GM21576 (cell line): ENCODE results near the gene ATF7IP2.
"Not testable (repeated sequence)": the region's sequence is repeated elsewhere in the genome, so short reads cannot be mapped to it uniquely, and the experiment has no call there.

Experiments
- ATAC-seq: cut with Tn5 transposase; IDR thresholded peaks from one replicate; pipeline ENCODE4 v1.9.1; 2021; ENCODE audit warnings: mild to moderate bottlenecking, moderate library complexity; ENCODE audit not compliant: unreplicated experiment

ATF7IP2 gene

DNA sequence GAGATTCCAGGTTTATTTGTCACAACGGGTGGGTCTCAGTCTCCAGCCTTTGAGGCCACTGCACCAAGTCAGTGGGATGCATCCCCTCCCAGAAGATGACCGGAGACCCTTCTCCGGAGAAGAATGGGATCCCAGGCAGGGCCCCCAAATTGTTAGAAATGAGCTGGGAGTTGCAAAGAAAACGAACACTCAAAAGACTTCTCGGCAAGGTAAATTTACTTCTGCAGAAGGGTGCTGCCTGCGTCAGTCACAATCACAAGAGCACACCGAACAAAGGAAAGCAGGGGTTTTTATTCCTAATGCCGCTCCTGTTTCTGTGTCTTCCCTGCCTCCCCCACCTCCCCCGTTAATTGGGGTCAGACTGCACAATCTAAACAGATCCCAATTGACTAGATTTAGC lies 61.4 kb downstream of the ATF7IP2 start:
- ATAC-seq = no peak

DNA sequence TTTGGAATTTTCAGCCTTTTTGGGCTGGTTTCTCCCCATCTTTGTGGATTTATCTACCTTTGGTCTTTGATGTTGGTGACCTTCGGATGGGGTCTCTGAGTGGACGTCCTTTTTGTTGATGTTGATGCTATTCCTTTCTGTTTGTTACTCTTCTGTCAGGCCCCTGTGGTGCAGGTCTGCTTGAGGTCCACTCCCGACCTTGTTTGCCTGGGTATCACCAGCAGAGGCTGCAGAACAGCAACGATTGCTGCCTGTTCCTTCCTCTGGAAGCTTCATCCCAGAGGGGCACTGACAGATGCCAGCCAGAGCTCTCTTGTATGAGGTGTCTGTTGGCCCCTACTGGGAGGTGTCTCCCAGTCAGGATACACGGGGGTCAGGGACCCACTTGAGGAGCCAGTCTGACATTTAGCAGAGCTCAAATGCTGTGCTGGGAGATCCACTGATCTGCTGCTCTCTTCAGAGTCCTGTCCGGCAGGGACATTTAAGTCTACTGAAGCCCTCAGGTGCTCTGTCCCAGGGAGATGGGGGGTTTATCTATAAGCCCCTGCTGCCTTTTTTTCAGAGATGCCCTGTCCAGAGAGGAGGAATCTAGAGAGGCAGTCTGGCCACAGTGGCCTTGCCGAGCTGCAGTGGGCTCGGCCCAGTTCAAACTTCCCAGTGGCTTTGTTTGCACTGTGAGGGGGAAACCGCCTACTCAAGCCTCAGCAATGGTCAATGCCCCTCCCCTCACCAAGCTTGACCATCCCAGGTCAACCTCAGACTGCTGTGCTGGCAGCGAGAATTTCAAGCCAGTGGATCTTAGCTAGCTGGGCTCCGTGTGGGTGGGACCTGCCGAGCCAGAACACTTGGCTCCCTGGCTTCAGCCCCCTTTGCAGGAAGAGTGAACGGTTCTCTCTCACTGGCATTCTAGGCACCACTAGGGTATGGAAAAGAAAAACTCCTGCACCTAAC lies 66.6 kb downstream of the ATF7IP2 start:
- ATAC-seq = not testable (repeated sequence)

DNA sequence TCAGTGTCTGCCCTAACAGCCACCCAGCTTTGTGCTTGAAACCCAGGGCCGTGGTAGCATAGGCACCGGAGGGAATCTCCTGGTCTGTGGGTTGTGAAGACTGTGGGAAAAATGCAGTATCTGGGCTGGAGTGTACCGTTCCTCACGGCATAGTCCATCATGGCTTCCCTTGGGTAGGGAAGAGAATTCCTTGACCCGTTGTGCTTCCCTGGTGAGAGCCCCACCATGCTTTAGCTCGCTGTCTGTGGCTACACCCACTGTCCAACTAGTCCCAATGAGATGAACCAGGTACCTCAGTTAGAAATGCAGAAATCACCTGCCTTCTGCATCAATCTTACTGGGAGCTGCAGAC lies 67.3 kb downstream of the ATF7IP2 start:
- no peak for ATAC-seq

DNA sequence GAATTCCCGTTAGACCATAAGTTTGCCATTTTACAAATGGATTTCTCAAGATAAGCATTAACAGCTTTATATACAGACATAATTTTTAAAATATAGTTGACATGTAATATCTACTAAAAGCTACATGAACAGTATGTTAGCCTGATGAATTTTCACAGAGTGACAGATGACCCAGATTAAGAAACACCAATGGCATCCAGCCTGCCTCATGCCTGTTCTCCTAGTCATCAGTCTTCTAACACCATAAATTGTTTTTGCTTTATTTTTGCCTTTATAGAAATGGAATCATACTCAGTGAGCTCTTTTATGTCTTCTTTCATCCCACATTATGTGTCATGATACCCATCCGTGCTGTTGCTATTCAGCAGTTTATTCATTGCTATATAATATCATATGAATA lies 80.0 kb downstream of the ATF7IP2 start:
- no peak for ATAC-seq

DNA sequence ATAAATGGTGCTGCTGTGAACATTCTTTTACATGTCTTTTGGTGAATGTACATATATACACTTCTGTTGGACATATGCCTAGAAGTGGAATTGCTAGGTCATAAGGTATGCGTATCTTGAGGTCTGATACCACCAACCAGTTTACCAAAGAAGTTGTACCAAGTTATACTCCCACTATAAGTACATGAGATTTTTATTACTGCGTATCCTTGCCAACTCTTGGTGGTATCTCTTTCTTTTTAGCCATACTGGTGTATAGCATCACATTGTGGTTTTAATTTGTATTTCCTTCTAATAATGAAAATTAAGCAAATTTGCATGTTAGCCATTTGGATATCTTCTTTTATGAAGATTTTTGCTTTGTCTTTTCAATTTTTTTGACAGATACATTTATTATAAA lies 80.5 kb downstream of the ATF7IP2 start:
- no peak for ATAC-seq

DNA sequence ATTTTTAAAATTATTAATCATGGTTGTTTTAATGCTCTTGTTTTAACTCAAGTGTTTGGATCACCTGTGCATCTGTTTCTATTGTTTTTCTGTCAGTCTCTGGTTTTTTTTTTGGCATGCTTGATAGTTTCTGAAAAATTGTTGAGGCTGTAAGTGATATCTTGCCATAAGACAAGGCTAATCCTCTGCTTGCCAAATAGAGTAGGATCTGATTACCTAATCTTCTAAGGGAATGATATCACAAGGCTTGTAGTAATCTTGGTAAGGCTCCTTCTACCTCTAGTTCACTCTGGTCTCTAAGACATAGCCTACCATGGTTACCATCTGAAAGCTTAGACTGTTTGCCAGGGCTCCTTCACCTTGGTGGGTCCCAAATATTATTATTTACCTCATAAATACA lies 81.0 kb downstream of the ATF7IP2 start:
- ATAC-seq = no peak

DNA sequence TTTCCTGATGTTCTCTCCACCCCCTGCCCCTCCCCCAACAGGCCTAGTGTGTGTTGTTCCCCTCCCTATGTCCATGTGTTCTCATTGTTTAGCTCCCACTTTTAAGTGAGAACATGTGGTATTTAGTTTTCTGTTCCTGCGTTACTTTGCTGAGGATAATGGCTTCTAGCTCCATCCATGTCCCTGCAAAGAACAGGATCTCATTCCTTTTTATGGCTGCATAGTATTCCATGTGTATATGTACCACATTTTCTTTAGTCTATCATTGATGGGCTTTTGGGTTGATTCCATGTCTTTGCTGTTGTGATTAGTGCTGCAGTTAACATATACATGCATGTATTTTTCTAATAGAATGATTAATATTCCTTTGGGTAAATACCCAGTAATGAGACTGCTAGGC lies 90.8 kb downstream of the ATF7IP2 start:
- not testable (repeated sequence) for ATAC-seq

DNA sequence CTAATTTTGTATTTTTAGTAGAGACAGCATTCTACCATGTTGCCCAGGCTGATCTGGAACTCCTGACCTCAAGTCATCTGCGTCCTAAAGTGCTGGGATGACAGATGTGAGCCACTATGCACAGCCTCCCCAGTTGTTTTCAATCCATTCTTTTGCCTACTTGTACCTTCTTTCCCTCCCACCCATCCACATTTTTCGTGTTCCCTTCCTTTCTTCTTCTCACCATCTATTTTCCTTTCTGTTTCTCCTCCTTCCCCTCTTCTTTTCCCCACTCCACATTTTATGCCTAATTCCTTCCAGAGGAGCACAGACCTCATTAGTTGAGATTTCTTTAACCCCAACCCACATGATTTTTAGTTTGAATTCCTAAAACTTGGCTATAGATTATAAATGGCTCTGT lies 94.3 kb downstream of the ATF7IP2 start:
- ATAC-seq = no peak

DNA sequence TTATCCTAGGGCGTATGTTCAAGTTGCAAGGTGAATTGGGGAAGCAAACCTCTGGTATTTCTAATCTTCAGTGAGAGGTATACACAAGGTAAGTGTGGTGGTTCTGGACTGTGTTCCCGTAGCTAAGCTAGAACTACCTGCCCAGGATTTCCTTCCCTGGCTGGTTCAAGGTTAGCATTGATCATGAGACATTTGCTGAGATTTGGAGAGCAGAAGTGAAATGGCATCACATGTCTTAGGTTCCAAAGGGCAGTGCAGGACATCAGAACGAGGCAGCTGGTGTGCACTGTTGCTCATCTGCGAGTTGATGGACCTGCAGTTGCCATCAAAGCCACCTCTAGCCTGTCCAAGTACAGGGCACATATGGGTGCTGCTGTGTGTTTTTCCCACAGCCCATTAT lies 99.3 kb downstream of the ATF7IP2 start:
- no peak for ATAC-seq

DNA sequence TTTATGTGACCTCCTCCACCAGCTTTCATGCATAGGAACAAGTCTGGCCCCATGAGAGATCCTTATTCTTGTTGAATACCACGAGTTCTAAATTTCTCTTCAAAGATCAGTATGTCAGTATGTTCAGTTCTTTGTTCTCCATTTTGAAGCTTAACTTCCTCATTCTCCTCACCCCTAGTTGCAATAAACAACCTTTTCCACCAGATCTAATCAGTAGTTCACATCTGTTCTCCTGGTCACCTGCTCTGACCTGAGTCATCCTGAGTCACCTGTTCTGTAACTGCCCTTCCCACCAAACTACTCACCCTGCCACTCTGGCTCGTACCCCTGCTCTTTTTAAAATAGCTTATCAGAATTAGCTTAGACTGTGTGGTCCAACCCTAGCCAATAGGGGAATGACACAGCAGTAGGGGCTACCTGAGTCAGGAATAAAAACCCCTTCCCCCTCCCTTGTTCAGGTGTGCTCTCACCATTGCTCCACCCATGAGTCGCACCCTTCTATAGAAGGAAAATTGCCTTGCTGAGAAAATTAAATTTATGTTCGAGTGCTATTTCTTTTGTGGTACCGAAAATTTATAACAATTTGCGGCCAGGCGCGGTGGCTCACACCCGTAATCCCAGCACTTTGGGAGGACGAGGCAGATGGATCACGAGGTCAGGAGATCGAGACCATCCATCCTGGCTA lies 100.0 kb downstream of the ATF7IP2 start:
- ATAC-seq = no peak

DNA sequence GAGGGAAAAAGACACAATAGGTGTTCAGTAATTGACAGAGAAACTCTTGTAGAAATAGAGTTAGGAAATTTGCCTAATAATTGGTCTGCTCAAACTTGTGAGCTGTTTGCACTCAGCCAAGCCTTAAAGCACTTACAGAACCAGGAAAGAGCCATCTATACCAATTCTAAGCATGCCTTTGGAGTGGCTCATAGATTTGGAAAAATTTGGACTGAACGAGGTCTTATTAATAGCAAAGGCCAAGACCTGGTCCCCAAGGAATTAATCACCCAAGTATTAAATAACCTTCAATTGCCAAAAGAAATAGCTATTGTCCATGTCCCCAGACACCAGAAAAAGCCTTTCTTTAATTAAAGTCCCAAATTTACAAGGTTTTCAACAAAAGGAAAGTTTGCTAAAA lies 104.3 kb downstream of the ATF7IP2 start:
- no peak for ATAC-seq

DNA sequence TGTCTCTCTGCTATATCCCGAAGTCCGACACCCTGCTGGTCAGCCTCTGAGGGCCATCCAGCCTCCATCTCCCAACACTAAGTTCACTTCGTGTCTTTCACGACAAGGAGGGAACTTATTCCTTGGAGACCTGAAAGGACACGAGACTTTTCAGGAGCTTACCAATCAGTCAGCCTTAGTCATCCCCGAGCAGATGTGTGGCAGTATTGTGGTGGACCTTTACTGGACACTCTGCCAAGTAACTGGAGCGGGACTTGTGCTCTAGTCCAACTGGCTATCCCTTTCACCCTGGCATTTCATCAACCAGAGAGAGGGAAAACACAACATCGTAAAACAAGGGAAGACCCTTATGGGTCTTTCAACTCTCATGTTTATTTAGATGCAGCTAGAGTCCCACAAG lies 107.4 kb downstream of the ATF7IP2 start:
- ATAC-seq = no peak

DNA sequence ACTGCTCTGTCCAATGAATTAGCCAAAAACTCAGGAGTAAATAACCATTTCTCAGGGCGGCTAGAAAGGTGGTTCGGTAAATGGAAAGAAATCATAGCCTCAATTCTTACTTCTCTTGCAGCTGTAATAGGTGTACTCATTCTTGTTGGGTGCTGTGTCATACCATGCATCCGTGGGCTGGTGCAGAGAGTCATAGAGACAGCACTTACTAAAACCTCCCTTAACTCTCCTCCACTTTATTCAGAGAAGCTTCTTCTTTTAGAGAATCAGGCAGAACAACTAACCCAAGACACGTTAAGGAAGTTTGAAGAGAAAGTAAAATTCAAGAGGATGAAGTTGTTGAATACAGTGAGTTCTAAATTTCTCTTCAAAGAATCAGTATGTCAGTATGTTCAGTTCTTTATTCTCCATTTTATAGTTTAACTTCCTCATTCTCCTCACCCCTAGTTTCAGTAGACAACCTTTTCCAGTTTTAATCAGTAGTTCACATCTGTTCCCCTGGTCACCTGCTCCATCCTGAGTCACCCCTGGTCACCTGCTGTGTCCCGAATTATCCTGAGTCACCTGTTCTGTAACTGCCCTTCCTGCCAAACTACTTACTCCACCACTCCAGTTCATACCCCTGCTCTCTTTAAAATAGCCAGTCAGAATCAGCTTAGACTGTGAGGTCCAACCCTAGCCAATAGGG lies 108.6 kb downstream of the ATF7IP2 start:
- no peak for ATAC-seq

DNA sequence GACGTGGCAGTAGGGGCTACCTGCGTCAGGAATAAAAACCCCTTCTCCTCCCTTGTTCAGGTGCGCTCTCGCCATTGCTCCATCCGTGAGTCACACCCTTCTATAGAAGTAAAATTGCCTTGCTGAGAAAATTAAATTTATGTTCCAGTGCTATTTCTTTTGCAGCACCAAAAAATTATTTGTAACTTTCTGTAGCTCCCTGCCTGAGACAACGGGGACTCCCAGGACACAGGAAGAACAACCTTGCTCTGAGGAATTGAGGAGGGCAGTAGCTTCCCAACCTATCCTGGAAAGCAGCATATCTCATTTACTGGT lies 109.1 kb downstream of the ATF7IP2 start:
- no peak for ATAC-seq

DNA sequence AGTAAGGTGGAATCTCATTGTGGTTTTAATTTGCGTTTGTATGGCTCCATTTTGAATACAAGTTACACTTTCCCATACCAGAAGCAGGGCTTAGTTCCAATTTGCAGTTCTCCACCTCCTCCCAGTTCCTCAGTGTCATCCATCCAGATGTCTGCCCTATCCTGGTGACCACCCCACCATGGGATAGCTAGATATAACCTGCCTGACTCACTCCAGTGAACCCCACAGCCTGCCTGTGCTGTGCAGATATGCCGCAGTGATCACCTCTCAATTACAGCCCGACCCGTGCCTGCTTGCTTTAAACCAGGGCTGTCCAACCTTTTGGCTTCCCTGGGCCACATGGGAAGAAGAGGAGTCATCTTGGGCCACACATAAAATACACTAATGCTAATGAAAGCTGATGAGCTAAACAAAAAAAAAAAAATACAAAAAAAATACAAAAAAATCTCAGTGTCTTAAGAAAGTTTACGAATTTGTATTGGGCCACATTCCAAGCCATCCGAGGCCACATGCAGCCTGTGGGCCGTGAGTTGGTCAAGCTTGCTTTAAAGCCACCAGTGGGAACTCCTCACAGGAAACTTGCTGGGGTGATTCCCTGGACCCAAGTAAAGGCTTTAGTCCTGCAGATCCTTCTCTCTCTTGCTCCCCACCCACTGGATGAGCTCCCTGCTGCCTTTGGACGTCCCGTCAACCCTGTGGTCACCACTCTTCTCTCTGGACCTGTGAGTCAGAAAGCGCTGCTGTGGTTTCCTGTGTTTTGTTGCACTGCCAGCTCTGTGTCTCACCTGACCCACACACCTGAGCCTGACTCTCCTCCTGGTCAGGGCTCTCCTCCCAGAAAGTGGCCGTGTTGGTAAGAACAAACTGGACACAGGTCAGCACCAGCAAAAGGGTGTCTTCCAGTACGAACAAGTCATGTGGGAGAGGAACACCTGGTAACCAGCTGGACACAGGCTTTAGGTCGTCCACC lies 111.6 kb downstream of the ATF7IP2 start:
- no peak for ATAC-seq

DNA sequence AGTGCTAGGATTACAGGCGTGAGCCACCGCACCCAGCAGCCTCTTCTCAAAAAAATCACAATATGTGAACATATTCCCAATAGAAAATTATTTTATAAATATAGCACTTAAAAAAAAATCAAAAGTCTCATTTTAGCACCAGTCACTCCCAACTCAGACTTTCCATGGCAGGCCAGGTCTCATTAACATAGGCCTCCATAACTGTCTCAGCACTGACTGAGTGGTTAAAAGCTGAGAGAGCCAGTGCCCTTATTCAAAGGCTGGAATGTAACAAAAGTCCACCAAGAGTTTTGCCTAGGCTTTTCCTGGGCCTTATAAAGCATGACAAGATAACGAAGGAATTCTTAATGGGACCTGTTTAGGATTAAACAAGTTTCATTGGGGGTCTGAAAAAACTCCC lies 114.7 kb downstream of the ATF7IP2 start:
- no peak for ATAC-seq

DNA sequence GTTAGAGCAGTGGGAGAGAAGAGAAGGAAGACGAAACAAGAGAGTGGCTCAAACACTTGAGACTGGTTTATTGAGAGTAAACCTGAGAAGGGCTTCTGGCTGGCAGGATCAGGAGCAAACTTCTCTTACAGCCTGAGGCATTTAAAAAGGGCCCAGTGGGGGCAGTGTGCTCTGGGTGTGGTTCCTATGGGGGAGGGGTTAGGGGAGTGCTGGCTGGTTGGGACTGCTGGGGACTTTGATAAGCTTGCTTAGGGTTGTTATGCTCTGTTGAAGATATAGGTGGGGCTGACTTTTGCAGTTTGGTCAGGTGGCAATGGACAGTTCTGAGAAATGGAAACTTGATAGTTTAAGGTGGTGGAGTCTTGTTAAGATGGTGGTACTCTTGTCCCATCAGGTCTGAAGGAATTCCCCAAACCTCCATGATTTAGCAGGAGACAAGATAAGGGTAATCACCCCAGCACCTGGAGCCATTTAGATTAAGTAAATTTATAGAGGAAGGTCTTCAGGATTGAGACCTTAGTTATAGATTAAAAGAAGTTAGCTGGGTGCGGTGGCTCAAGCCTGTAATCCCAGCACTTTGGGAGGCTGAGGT lies 115.3 kb downstream of the ATF7IP2 start:
- no peak for ATAC-seq

DNA sequence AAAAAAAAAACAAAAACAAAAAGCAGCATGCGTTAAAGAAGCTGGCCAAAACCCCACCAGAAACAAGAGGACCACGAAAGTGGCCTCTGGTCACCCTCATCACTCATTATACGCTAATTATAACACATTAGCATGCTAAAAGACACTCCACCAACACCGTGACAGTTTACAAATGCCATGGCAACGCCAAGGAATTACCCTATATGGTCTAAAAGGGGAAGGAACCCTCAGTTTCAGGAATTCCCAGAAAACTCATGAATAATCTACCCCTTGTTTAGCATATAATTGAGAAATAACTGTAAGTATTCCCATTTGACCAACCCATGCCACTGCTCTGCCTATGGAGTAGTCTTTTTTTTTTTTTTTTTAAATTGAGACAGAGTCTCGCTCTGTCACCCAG lies 116.9 kb downstream of the ATF7IP2 start:
- no peak for ATAC-seq

DNA sequence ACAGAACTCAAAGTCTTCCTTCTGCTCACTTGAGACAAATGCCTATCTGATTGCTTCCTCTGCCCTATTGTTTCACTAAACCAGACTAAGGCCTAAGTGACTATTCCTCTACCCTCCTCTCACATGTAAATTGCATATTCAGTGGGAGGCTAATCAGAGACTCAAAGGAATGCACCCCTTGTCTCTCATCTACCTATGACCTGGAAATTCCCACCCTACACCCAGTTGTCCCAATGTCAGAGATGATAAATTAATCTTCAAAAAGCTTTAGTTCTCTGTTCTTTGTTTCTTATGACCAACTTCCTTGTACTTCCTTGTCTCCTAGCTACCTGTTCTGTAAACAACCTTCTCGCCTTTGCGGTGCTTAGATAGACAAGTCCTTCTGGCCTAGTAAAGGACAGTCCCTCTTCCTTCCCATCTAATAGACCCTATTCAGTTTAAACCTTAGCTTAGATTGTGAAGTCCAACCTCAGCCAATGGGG lies 118.6 kb downstream of the ATF7IP2 start:
- ATAC-seq = no peak

DNA sequence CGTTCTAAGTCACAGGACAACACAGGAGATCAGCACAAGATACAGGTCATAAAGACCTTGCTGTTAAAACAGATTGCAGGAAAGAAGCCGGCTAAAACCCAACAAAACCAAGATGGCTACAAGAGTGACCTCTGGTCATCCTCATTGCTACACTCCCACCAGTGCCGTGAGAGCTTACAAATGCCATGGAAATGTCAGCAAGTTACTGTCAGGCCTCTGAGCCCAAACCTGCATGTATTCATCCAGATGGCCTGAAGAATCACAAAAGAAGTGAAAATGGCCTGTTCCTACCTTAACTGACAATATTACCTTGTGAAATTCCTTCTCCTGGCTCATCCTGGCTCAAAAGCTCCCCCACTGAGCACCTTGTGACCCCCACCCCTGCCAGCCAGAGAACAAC lies 119.4 kb downstream of the ATF7IP2 start:
- not testable (repeated sequence) for ATAC-seq
